ENCODE measurements around the gene CNIH3.
"Not testable (repeated sequence)": the region's sequence is repeated elsewhere in the genome, so short reads cannot be mapped to it uniquely, and the experiment has no call there.

CNIH3 gene

GRCh38 chr1:224691148-224691925 is 75.2 kb downstream of the CNIH3 start:
- DNase-seq: no peak

- no peak for DNase-seq
Measured at GRCh38 chr1:224694969-224695368, 78.9 kb downstream of the CNIH3 start.

GRCh38 chr1:224696021-224696420 is 79.9 kb downstream of the CNIH3 start:
- DNase-seq: no peak

GRCh38 chr1:224696891-224697765 is 81.0 kb downstream of the CNIH3 start:
- no peak for DNase-seq

- no peak for DNase-seq
Measured at GRCh38 chr1:224698015-224698451, 81.9 kb downstream of the CNIH3 start.

GRCh38 chr1:224700918-224701531 is 84.9 kb downstream of the CNIH3 start:
- no peak for DNase-seq

GRCh38 chr1:224703702-224704101 is 87.6 kb downstream of the CNIH3 start:
- DNase-seq: no peak

GRCh38 chr1:224704107-224704735 is 88.1 kb downstream of the CNIH3 start:
- DNase-seq: no peak

- no peak for DNase-seq
Measured at GRCh38 chr1:224705578-224705977, 89.5 kb downstream of the CNIH3 start.

- no peak for DNase-seq
Measured at GRCh38 chr1:224707843-224708725, 92.0 kb downstream of the CNIH3 start.

GRCh38 chr1:224710196-224710595 is 94.1 kb downstream of the CNIH3 start:
- DNase-seq: no peak

- DNase-seq: not testable (repeated sequence)
Measured at GRCh38 chr1:224711231-224711756, 95.2 kb downstream of the CNIH3 start.

- no peak for DNase-seq
Measured at GRCh38 chr1:224711876-224712275, 95.8 kb downstream of the CNIH3 start.

- DNase-seq: no peak
Measured at GRCh38 chr1:224713228-224713627, 97.1 kb downstream of the CNIH3 start.

GRCh38 chr1:224714553-224714952 is 98.4 kb downstream of the CNIH3 start:
- DNase-seq: no peak

GRCh38 chr1:224718470-224719053 is 102.4 kb downstream of the CNIH3 start:
- DNase-seq: no peak

GRCh38 chr1:224719716-224720115 is 103.6 kb downstream of the CNIH3 start:
- DNase-seq: no peak

- no peak for DNase-seq
Measured at GRCh38 chr1:224720216-224720615, 104.1 kb downstream of the CNIH3 start.

- DNase-seq: no peak
Measured at GRCh38 chr1:224721000-224721399, 104.9 kb downstream of the CNIH3 start.

GRCh38 chr1:224722838-224723237 is 106.7 kb downstream of the CNIH3 start:
- DNase-seq: no peak

GRCh38 chr1:224724566-224724965 is 108.4 kb downstream of the CNIH3 start:
- no peak for DNase-seq
